Hepatocyte (in vitro differentiated cells): Measurements from ENCODE around the gene RIT1. TPM values are rescaled to one million over a fixed set of nuclear protein-coding genes. Genes with fewer than 3 reads are reported as not detected.

Source experiments
- DNase-seq: peaks from one replicate; pipeline ENCODE4 v3.0.0-alpha.2; 2016; ENCODE audit warnings: low spot score
- H2AFZ ChIP-seq: fragments of 200-600 bp; sonication (generic); 2 replicates; pipeline ENCODE4 v1.6.0; 2016; ENCODE audit warnings: antibody characterized with exemption, mild to moderate bottlenecking
- H3K27ac ChIP-seq: fragments of 200-600 bp; sonication (generic); 2 replicates; pipeline ENCODE4 v1.5.1; 2016; ENCODE audit warnings: mild to moderate bottlenecking
- H3K27me3 ChIP-seq: fragments of 200-600 bp; sonication (generic); 2 replicates; pipeline ENCODE4 v1.6.1; 2016
- H3K36me3 ChIP-seq: fragments of 200-600 bp; sonication (generic); replicated peaks from 2 replicates; pipeline ENCODE4 v1.5.1; 2016; ENCODE audit warnings: low read depth; ENCODE audit not compliant: insufficient read depth
- H3K4me1 ChIP-seq: fragments of 200-600 bp; sonication (generic); 2 replicates; pipeline ENCODE4 v1.5.1; 2016; ENCODE audit warnings: mild to moderate bottlenecking, moderate library complexity; ENCODE audit not compliant: insufficient read depth
- H3K4me2 ChIP-seq: fragments of 200-600 bp; sonication (generic); 2 replicates; pipeline ENCODE4 v1.6.0; 2016
- H3K4me3 ChIP-seq: fragments of 200-600 bp; sonication (generic); 2 replicates; pipeline ENCODE4 v1.5.1; 2016; ENCODE audit warnings: mild to moderate bottlenecking
- H3K79me2 ChIP-seq: fragments of 200-600 bp; sonication (generic); 2 replicates; pipeline ENCODE4 v1.6.0; 2017; ENCODE audit warnings: mild to moderate bottlenecking
- H3K9me2 ChIP-seq: fragments of 200-600 bp; sonication (generic); replicated peaks from 2 replicates; pipeline ENCODE4 v1.6.0; 2017; ENCODE audit warnings: mild to moderate bottlenecking; ENCODE audit not compliant: insufficient read depth
- H3K9me3 ChIP-seq: fragments of 200-600 bp; sonication (generic); 2 replicates; pipeline ENCODE4 v1.5.1; 2016; ENCODE audit warnings: low read depth, mild to moderate bottlenecking
- H4K20me1 ChIP-seq: fragments of 200-600 bp; sonication (generic); 2 replicates; pipeline ENCODE4 v1.6.0; 2016; ENCODE audit warnings: mild to moderate bottlenecking; ENCODE audit not compliant: insufficient read depth, poor library complexity, severe bottlenecking
- EZH2 ChIP-seq: fragments of 200-600 bp; sonication (generic); IDR thresholded peaks from 2 replicates; pipeline ENCODE4 v1.6.1; 2016; ENCODE audit warnings: antibody characterized with exemption, mild to moderate bottlenecking, borderline replicate concordance
- EZH2phosphoT487 ChIP-seq: fragments of 200-600 bp; sonication (generic); IDR thresholded peaks from one replicate; pipeline ENCODE4 v1.6.1; 2018; ENCODE audit warnings: antibody characterized with exemption, mild to moderate bottlenecking, low read depth, moderate library complexity; ENCODE audit not compliant: unreplicated experiment, severe bottlenecking
- WGBS: methylation state at CpG from one replicate; pipeline ENCODE4 v1.1.6; 2016; ENCODE audit warnings: low lambda C conversion rate; ENCODE audit errors: missing lambda C conversion rate; 5-methylcytosine and 5-hydroxymethylcytosine counted together
- polyA plus RNA-seq: library from polyadenylated mRNA; unstranded; fragments of >200 nt; fragmentation: Nextera tagmentation; extraction: Ambion mirVana; gene quantifications from 2 replicates; pipeline ENCODE4 v1.2.1, GENCODE V29; 2016
- total RNA-seq: library from RNA; depleted of rRNA; stranded (reverse); fragments of >200 nt; gene quantifications from 2 replicates; pipeline ENCODE4 v1.2.3, GENCODE V29; 2014
- TF ChIP-seq, protein P1 (sequence below): fragments of 200-600 bp; sonication (generic); IDR thresholded peaks from 2 replicates; pipeline ENCODE4 v1.5.1; 2016; ENCODE audit warnings: antibody characterized with exemption, mild to moderate bottlenecking; ENCODE audit not compliant: poor library complexity

RIT1 gene
- total and polyA plus RNA-seq, 2 experiments from 2014 or later: 17.6 to 33.5 TPM

DNA sequence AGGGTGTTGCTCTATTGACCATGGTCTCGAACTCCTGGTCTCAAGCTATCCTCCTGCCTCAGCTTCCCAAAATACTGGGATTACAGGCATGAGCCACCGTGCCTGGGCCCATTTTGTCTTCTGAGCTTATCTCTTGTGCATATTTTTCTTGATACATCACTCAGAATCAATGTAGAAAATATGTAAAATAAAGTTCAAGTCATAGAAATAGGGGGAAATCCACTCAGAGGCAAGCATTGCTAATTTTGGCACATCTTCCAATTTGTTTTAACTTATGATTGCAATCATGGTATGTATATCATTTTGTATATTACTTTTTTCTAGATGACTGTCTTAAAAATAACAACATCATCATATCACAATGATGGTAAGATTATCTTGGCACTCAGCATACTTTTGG lies 21.6 kb downstream of the RIT1 start:
- Histone ChIP-seq H4K20me1 (no peaks in the 10 kb centered on the region), H3K27me3 (no peaks in the 10 kb centered on the region), H3K27ac (no peak overlapping the region), H3K4me1 (peaks cover 11% of the 10 kb centered on the region), H3K9me3 (no peaks in the 10 kb centered on the region), H3K4me2 (no peak overlapping the region), H3K36me3 (no peaks in the 10 kb centered on the region), H3K9me2 (no peaks in the 10 kb centered on the region), H3K4me3 (no peak overlapping the region), H3K79me2 (no peaks in the 10 kb centered on the region), H2AFZ (no peak overlapping the region)
- WGBS: 86% methylated on average over 2 of the region's 2 CpGs
- DNase-seq: no peak
- no peak for TF ChIP-seq EZH2phosphoT487
- TF ChIP-seq, protein P1, sequence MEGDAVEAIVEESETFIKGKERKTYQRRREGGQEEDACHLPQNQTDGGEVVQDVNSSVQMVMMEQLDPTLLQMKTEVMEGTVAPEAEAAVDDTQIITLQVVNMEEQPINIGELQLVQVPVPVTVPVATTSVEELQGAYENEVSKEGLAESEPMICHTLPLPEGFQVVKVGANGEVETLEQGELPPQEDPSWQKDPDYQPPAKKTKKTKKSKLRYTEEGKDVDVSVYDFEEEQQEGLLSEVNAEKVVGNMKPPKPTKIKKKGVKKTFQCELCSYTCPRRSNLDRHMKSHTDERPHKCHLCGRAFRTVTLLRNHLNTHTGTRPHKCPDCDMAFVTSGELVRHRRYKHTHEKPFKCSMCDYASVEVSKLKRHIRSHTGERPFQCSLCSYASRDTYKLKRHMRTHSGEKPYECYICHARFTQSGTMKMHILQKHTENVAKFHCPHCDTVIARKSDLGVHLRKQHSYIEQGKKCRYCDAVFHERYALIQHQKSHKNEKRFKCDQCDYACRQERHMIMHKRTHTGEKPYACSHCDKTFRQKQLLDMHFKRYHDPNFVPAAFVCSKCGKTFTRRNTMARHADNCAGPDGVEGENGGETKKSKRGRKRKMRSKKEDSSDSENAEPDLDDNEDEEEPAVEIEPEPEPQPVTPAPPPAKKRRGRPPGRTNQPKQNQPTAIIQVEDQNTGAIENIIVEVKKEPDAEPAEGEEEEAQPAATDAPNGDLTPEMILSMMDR: no peak
- TF ChIP-seq EZH2: no peak

DNA sequence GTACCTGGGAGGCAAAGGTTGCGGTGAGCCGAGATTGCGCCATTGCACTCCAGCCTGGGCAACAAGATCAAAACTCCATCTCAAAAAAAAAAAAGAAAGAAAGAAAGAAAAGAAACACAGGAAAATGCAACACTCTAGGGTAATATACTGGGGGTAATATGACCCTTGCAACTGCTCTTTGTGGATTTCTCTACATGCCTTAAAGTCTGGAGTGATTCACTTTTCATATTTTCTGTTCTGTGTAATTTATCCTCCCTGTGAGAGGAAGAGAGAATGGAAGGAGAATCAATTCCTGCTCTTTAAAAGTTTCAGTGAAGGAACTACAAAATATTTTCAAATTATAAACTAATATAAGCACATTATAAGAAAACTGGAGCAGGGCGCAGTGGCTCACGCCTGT lies 22.7 kb downstream of the RIT1 start:
- no peak overlapping the region for H2AFZ ChIP-seq
- no peak overlapping the region for H3K27ac ChIP-seq
- TF ChIP-seq EZH2phosphoT487 (no peak), EZH2 (no peak)
- TF ChIP-seq, protein P1: no peak
- peaks cover 17% of the 10 kb centered on the region for H3K4me1 ChIP-seq
- H3K4me3 ChIP-seq: no peak overlapping the region
- WGBS: 94% methylated on average over 5 of the region's 5 CpGs
- no peaks in the 10 kb centered on the region for H3K27me3 ChIP-seq
- H3K79me2 ChIP-seq: no peaks in the 10 kb centered on the region
- H4K20me1 ChIP-seq: no peaks in the 10 kb centered on the region
- H3K36me3 ChIP-seq: no peaks in the 10 kb centered on the region
- H3K4me2 ChIP-seq: no peak overlapping the region
- no peak for DNase-seq
- no peaks in the 10 kb centered on the region for H3K9me3 ChIP-seq
- no peaks in the 10 kb centered on the region for H3K9me2 ChIP-seq

DNA sequence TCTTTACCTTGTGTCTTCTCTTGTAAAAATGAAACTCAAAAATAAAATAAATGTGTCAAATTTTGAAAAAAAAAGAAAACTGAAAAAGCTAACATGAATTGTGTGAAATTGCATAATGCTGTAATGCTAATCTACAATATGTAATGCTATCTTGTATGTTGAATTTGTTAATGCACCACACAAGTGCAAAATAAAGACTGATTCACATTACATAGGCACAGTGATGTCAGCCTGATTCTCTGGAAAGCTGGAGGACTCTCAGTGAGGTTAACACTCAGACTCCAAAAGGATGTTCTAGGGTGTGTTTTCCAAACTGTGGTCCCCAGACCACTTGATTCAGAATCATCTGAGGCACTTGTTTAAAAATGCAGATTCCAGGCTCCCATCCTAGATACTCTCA lies 26.2 kb downstream of the RIT1 start:
- Histone ChIP-seq H3K4me2 (no peak overlapping the region), H2AFZ (no peak overlapping the region), H3K79me2 (no peaks in the 10 kb centered on the region), H4K20me1 (no peaks in the 10 kb centered on the region), H3K4me1 (peaks cover 10% of the 10 kb centered on the region), H3K9me3 (no peaks in the 10 kb centered on the region), H3K4me3 (no peak overlapping the region), H3K36me3 (no peaks in the 10 kb centered on the region), H3K9me2 (no peaks in the 10 kb centered on the region), H3K27ac (no peak overlapping the region), H3K27me3 (no peaks in the 10 kb centered on the region)
- DNase-seq: no peak
- TF ChIP-seq, protein P1: no peak
- no peak for TF ChIP-seq EZH2phosphoT487
- TF ChIP-seq EZH2: no peak
